PC-9 (cell line): ENCODE measurements around the gene INTS12. TPM values are rescaled to one million over a fixed set of nuclear protein-coding genes. Genes with fewer than 3 reads are reported as not detected.

ENCODE experiments used
- BruUV-seq: library from RNA; stranded (reverse); fragments of 400-500 nt; replicated peaks from 2 replicates; lab custom pipeline; 2021; lab: Mats Ljungman, UMichigan
- CTCF ChIA-PET: fragments of 300-600 bp; sonication (Branson Sonifier 250); formaldehyde crosslinking; loops from one replicate; lab custom pipeline; 2022; ENCODE audit warnings: antibody characterized with exemption; lab: Charles Lee
- POLR2A ChIA-PET: fragments of 300-600 bp; sonication (Branson Sonifier 250); formaldehyde crosslinking; loops from one replicate; lab custom pipeline; 2022; ENCODE audit warnings: antibody characterized with exemption; ENCODE audit not compliant: unreplicated experiment; lab: Charles Lee
- DNase-seq, 2 experiments: peaks; one replicate each; pipeline versions ENCODE4 v3.0.0 to v3.0.0-alpha.2; 2015 to 2022; ENCODE audit warnings: mixed read lengths in 1 of 2
- H2AFZ ChIP-seq: fragments of 200-600 bp; sonication (generic); 2 replicates; pipeline ENCODE4 v1.8.1; 2017; ENCODE audit warnings: antibody characterized with exemption
- H3F3A ChIP-seq: fragments of 200-600 bp; sonication (generic); 2 replicates; pipeline ENCODE4 v1.8.1; 2017; ENCODE audit warnings: antibody characterized with exemption, mild to moderate bottlenecking, low read depth; ENCODE audit not compliant: insufficient read depth
- H3K27ac ChIP-seq: fragments of 200-600 bp; sonication (generic); 2 replicates; pipeline ENCODE4 v1.6.1; 2016; ENCODE audit warnings: mixed run types
- H3K27me3 ChIP-seq: fragments of 200-600 bp; sonication (generic); 2 replicates; pipeline ENCODE4 v1.6.1; 2016; ENCODE audit warnings: low read depth, mixed run types; ENCODE audit not compliant: insufficient read depth
- H3K36me3 ChIP-seq: fragments of 200-600 bp; sonication (generic); 2 replicates; pipeline ENCODE4 v1.6.1; 2016; ENCODE audit warnings: low read depth, mixed run types
- H3K4me1 ChIP-seq: fragments of 200-600 bp; sonication (generic); replicated peaks from 2 replicates; pipeline ENCODE4 v1.6.1; 2016; ENCODE audit warnings: mixed run types; ENCODE audit not compliant: insufficient read depth
- H3K4me2 ChIP-seq: fragments of 200-600 bp; sonication (generic); 2 replicates; pipeline ENCODE4 v1.6.1; 2017; ENCODE audit warnings: mixed run types
- H3K4me3 ChIP-seq: fragments of 200-600 bp; sonication (generic); 2 replicates; pipeline ENCODE4 v1.6.1; 2016; ENCODE audit warnings: mixed run types
- H3K79me2 ChIP-seq: fragments of 200-600 bp; sonication (generic); 2 replicates; pipeline ENCODE4 v1.6.1; 2017; ENCODE audit warnings: low read depth, mixed run types
- H3K9me2 ChIP-seq: fragments of 200-600 bp; sonication (generic); 2 replicates; pipeline ENCODE4 v1.8.1; 2017; ENCODE audit warnings: mild to moderate bottlenecking; ENCODE audit not compliant: insufficient read depth
- H3K9me3 ChIP-seq: fragments of 200-600 bp; sonication (generic); 2 replicates; pipeline ENCODE4 v1.8.1; 2016; ENCODE audit warnings: low read depth; ENCODE audit not compliant: insufficient read depth
- H4K20me1 ChIP-seq: fragments of 200-600 bp; sonication (generic); 2 replicates; pipeline ENCODE4 v1.8.1; 2017; ENCODE audit not compliant: insufficient read depth
- EZH2 ChIP-seq: fragments of 200-600 bp; sonication (generic); IDR thresholded peaks from 2 replicates; pipeline ENCODE4 v1.8.0; 2017; ENCODE audit warnings: antibody characterized with exemption, low read depth
- intact Hi-C: fragments of 100-400 bp; cut with micrococcal nuclease; formaldehyde crosslinking; loops from one replicate; pipeline ENCODE4 v1.10.0; 2022; ENCODE audit not compliant: unreplicated experiment
- total RNA-seq: library from RNA; stranded (reverse); gene quantifications from 2 replicates; pipeline ENCODE4 v1.2.3, GENCODE V29; 2021
- TF ChIP-seq, protein P1 (sequence below): fragments of 200-600 bp; sonication (generic); conservative IDR thresholded peaks from 2 replicates; pipeline ENCODE4 v1.6.1; 2017; ENCODE audit warnings: mixed run types, antibody characterized with exemption, mild to moderate bottlenecking, moderate library complexity

The INTS12 gene
- total RNA-seq, 1 experiment from 2014 or later: 10.3 TPM

DNA sequence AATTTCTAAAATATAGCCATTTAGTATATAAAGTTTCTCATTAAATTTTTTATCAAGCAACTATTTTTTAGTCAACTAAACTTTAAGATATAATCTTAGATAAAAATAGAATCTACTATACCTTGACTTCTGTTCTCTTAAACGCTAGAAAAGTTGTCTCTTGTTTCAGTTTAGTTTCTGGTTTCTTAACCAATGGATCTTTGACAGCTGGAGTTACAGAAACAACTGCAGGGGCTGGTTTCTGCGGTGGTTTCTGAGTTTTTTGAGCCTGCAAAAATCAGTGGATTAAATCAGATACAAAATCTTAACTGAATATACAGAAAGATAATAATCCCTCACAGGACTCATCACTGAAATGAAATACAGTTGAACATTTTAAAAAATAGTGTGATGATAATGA, 21.9 kb downstream of the INTS12 start:
- DNase-seq: no peak
- POLR2A ChIA-PET: no interaction called here
- Histone ChIP-seq H3K79me2 (no peaks in the 10 kb centered on the region), H3K9me2 (no peaks in the 10 kb centered on the region), H3K9me3 (no peaks in the 10 kb centered on the region), H3K4me1 (peaks cover 6% of the 10 kb centered on the region), H3K4me2 (no peak overlapping the region), H4K20me1 (no peaks in the 10 kb centered on the region), H3K36me3 (no peaks in the 10 kb centered on the region), H3K4me3 (no peak overlapping the region), H2AFZ (no peak overlapping the region), H3K27me3 (no peaks in the 10 kb centered on the region), H3K27ac (no peak overlapping the region), H3F3A (peaks cover 11% of the 10 kb centered on the region)
- intact Hi-C loops: no loop called here
- no TSS peak for BruUV-seq
- CTCF ChIA-PET: no interaction called here
- TF ChIP-seq, protein P1, sequence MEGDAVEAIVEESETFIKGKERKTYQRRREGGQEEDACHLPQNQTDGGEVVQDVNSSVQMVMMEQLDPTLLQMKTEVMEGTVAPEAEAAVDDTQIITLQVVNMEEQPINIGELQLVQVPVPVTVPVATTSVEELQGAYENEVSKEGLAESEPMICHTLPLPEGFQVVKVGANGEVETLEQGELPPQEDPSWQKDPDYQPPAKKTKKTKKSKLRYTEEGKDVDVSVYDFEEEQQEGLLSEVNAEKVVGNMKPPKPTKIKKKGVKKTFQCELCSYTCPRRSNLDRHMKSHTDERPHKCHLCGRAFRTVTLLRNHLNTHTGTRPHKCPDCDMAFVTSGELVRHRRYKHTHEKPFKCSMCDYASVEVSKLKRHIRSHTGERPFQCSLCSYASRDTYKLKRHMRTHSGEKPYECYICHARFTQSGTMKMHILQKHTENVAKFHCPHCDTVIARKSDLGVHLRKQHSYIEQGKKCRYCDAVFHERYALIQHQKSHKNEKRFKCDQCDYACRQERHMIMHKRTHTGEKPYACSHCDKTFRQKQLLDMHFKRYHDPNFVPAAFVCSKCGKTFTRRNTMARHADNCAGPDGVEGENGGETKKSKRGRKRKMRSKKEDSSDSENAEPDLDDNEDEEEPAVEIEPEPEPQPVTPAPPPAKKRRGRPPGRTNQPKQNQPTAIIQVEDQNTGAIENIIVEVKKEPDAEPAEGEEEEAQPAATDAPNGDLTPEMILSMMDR: no peak
- TF ChIP-seq EZH2: no peak

DNA sequence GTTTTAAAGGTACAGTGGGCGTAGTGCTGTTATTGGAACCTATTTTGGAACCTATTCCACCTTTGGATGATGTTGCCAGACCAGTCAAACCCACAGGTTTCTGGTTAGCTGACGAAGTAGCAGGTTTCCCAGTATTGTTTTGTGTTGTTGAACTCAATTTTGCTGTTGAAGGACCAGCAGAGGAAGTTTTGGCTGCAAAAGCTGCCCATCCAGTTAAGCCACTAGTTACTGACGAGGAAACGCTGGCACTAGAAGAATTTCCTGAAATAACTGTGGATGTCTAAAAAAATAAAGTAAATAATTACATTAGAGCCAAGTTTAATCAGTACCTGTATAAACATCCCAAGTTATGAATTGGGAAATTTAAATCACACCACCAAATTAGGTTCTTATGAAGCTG, 25.5 kb downstream of the INTS12 start:
- H4K20me1 ChIP-seq: no peaks in the 10 kb centered on the region
- POLR2A ChIA-PET: no interaction called here
- peaks cover 11% of the 10 kb centered on the region for H3F3A ChIP-seq
- H2AFZ ChIP-seq: no peak overlapping the region
- no peak overlapping the region for H3K4me3 ChIP-seq
- intact Hi-C loops: no loop called here
- H3K9me3 ChIP-seq: no peaks in the 10 kb centered on the region
- no peaks in the 10 kb centered on the region for H3K9me2 ChIP-seq
- no TSS peak for BruUV-seq
- H3K79me2 ChIP-seq: no peaks in the 10 kb centered on the region
- peak overlapping the region; percentile 37; the same call in 1 of the 2 replicates for H3K27ac ChIP-seq
- TF ChIP-seq EZH2: no peak
- TF ChIP-seq, protein P1: no peak
- no peaks in the 10 kb centered on the region for H3K36me3 ChIP-seq
- no peaks in the 10 kb centered on the region for H3K27me3 ChIP-seq
- peak overlapping the region; percentile 31 for H3K4me2 ChIP-seq
- DNase-seq: peak; percentile 65 to 85
- CTCF ChIA-PET: interaction anchor here (0.6 kb wide), 1 partner anchor 16 kb away, joined by 3 read pairs; no protein-coding TSS in a partner anchor
- H3K4me1 ChIP-seq: peaks cover 14% of the 10 kb centered on the region

DNA sequence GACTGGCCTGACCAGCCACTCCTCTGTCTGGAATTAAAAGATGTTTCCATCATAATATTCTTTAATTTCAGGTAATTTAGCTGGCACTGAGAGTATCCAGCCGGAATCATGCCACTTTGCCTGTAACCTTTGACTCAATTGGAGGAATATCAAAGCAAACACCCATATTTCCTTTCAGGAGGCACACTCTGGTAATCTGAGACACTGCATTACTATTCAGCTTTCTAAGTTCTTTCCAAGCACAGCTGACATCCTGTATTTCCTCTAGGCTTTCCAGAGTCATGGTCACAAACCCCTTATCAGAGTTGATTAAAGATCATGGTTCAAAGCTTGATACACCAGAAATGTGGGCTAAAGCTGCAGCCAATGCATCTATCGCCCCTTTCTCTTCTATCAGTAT, 29.3 kb downstream of the INTS12 start:
- Histone ChIP-seq H3K27me3 (no peaks in the 10 kb centered on the region), H3K9me2 (no peaks in the 10 kb centered on the region), H3K79me2 (no peaks in the 10 kb centered on the region), H3K9me3 (no peaks in the 10 kb centered on the region), H3K36me3 (no peaks in the 10 kb centered on the region), H4K20me1 (no peaks in the 10 kb centered on the region), H3K4me2 (no peak overlapping the region), H2AFZ (no peak overlapping the region), H3K4me1 (peaks cover 14% of the 10 kb centered on the region), H3F3A (peaks cover 11% of the 10 kb centered on the region), H3K4me3 (no peak overlapping the region), H3K27ac (no peak overlapping the region)
- BruUV-seq: no TSS peak
- TF ChIP-seq EZH2: no peak
- TF ChIP-seq, protein P1: no peak
- intact Hi-C loops: no loop called here
- ChIA-PET POLR2A (interaction anchor here (0.6 kb wide), 1 partner anchor 1139 kb away, joined by 3 read pairs; no protein-coding TSS in a partner anchor), CTCF (no interaction called here)
- DNase-seq: peak in 1 of 2 experiments; percentile 37
